Measurements from ENCODE around the gene DDX24.
A peak's percentile ranks its signal among the peaks of the same experiment; 100 is the strongest.
"Not testable (repeated sequence)": the region's sequence is repeated elsewhere in the genome, so short reads cannot be mapped to it uniquely, and the experiment has no call there.

The DDX24 gene

DNA sequence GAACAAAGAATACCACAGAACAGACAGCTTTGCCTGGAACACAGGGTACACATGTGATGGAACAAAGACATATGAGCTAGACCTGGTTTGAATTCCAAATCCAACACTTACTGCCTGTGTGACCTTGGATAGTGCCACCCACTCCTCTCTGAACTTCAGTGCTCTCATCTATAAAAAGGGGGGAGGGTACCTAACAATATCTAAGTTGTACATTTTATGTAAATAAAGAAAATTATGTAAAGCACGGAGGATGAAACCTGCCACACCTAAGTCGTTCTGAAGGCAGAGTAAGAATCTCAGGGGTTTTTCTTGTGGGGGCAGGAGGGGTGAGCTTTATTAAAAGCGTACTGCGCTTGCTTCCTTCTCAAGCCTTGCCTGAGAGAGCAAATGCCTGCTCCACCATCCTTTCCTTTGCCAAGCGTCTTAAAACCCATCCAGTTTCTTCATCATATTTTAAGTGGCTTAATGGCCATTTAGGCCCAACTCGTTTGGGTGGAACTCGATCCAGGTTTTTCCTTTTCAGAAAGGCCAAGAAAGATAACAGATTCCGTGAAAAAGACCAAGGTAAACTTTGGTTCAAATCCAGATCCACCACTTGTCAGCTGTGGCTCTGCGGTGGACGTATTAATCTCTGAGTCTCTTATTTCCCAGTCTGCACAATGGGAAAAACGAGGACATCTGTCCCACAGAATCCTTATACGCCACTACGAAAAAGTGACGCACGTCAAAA, 946 bp downstream of the DDX24 start:
- DNase-seq (ENCODE audit: low read depth in 2 of 2): no peak

DNA sequence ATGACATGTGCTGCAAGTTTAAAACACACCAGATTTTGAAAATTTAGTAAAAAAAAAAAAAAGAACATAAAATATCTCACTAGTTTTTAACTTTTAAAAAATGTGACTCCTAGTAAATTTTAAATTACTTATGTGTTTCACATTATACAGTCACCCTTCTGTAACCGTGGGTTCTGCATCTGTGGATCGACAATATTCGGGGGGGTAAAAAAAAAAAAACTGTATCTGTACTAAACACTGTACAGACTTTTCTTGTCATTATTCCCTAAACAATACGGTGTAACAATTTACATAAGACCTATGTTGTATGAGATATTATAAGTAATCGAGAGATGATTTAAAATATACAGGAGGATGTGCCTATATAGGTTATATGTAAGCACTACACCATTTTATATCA, 3.2 kb downstream of the DDX24 start:
- DNase-seq (ENCODE audit: low read depth in 2 of 2): no peak

DNA sequence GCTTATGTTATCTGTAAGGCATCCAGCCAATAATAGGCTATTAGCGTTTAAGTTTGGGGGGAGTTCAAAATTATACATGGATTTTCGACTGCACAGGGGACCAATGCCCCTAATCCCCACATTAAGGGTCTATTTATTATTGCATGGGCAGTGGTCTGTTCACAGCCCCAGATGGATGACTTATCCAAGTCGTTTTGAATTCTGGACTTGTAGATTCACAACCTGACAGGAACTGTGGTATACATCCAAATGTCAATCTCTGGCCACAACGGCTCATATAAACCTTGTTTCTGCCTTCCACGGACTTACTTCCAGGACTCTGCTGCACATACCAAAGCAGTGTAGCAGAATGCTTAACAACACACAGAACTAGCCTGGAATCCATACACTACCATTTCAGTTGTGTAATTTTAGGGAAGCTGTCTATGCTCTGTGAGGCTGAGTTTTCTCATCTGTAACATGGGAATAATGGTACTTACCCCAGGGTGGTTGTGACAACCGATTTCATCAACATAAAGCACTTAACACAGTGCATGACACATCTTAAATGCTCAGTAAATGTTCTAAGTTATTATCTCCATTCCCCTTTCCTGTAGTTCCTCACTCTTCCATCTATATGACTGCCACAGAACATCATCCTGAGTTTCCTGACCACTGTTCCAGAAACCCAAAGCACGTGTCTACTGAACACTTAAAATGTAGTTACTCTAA, 3.7 kb downstream of the DDX24 start:
- DNase-seq (ENCODE audit: low read depth in 2 of 2): no peak

DNA sequence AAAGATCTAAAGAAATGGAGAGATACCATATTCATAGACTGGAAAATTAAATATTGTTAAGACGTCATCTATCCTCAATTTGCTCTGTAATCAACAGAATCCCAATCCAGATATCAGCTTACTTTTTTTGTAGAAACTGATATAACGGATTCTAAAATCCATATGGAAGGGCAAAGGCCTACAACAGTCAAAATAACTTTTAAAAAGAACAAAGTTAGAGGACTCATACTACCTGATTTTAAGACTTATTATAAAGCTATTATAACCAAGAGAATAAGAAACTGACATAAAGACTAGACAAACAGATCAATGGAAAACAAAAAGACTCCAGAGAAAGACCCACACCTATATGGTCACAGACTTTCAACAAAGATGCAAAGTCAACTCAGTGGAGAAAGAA, 6.0 kb downstream of the DDX24 start:
- no peak for DNase-seq (ENCODE audit: low read depth in 2 of 2)

DNA sequence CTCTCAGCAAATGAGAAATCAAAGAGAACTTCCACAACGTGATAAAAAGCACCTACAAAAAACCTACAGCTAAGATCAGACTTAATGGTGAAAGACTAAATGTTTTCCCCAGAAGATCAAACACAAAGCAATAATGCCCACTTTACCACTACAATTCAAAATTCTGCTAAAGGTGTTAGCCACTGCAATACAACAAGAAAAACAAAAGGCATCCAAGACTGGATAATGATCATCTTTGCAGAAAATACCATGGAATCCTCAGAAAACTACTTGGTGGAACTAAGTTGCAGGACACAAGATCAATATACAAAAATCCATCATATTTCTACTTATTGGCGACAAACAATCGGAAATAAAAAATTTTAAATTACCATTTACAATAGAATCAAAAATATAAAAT, 6.5 kb downstream of the DDX24 start:
- DNase-seq (ENCODE audit: low read depth in 2 of 2): no peak

DNA sequence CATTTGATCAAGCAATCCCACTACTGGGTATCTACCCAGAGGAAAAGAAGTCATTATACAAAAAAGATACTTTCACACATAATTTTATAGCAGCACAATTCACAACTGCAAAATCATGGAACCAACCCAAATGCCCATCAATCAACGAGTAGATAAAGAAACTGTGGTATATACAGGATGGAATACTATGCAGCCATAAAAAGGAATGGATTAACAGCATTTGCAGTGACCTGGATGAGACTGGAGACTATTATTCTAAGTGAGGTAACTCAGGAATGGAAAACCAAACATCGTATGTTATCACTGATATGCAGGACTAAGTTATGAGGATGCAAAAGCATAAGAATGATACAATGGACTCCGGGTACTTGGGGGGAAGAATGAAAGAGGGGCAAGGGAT, 8.9 kb downstream of the DDX24 start:
- DNase-seq (ENCODE audit: low read depth in 2 of 2): not testable (repeated sequence)

DNA sequence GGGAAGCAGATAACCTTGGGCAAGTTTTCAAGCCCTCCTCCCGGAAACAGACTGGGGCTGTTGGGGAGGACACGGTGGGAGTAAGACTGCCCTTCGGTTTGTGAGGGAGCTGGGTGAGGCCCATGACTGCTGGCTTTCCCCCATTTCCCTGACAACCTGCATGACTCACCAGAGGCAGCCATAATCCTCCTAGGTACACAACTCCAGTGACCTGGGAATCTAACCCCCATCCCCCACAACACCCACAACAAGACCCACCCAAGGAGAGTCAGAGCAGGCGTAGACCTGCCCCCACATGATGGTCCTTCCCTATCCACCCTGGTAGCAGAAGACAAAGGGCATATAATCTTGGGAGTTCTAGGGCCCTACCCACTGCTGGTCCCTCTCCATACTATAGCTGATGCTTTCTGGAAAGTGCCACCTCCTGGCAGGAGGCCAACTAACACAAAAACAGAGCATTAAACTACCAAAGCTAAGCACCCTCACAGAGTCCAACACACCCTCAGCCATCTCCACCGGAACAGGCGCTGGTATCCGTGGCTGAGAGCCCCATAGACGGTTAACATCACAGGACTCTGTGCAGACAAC, 14.8 kb downstream of the DDX24 start:
- no peak for DNase-seq (ENCODE audit: low read depth in 2 of 2)

DNA sequence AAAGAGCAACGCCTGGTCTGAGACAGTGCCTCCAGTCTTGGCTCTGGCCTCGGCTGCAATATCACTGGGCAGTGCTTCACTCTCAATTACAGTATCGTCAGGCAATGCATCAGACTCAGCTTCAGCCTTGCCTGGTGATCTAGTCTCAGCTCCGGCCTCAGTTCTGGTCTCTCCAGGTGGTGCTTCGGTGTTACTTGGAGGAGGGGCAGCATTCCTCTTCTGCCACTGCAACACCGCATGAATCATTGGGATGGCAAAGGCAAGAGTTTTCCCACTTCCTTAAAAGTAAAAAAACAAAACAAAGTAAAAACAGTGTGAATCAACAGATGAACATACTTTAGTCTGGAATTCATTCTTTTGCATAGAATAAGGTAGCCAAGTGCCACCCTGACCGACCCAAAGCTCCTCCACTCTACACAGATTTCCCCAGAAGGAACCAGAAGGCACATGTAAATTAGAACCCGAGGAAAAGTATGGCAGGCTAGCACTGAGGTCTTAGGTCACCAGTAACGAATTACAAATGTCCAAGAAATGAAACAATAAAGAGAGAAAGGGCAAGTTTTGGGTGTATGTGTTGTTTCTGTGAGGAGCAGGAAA, 18.6 kb downstream of the DDX24 start:
- no peak for DNase-seq (ENCODE audit: low read depth in 2 of 2)

DNA sequence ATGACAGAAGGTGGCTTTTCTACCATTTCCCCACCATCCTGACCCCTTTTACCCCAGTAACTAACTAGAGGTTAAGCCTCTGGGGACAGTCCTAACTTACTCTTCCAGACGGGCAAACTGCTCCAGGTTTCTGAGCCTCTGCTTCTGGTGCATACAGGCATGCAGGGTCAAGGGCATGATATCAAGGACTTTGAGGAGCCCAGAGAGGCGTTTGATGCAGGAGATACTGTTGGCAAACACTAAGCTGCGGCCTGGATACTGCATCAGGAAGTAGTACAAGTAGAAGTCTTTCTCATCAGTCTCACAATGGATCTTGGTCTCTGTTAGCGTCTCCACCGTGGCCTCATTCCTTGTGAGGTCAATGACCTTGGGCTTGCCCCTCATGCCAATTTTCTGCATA, 21.0 kb downstream of the DDX24 start:
- DNase-seq (ENCODE audit: low read depth in 2 of 2): no peak

DNA sequence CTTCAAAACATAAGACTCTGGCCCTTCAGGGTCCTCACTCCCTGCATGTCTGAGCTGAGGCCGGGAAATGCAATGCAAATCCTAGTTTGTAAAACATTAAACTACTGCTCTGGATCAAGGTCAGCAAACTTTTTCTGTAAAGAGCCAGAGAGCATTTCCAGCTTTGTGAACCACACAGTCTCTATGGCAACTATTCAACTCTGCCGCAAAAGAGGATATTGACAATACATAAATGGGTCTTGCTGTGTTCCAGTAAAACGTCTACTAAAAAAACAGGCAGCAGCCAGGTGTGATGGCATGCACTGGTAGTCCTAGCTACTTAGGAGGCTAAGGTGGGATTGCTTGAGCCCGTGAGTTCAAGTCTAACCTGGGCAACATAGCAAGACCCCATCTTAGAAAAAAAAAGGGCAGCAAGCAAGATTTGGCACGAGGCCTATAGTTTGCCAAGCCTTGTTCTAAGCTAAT, 22.3 kb downstream of the DDX24 start:
- no peak for DNase-seq (ENCODE audit: low read depth in 2 of 2)

DNA sequence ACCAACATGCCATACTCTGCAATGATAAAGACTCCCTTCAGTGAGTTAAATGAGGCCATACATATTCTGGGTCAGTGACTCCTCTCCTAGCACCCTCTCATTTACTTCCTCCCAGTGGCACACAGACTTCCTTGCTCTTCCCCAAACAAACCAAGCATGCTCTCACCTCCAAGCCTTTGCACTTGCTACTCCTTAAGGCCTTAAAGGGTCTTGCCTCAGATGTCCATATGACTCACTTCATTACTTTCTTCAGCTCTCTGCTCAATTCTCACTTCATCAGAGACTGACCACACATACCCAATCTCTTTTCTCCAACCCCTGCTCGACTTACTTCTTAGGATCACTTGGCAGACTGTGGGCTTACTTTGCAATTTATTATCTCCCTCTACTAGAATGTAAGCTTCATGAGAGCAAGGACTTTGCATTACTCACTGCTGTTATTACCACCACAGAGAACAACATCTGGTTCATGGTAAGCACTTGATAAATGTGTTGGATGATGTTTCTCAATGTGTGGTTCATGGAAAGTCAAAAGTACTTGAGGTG, 22.8 kb downstream of the DDX24 start:
- DNase-seq (ENCODE audit: low read depth in 2 of 2): no peak

DNA sequence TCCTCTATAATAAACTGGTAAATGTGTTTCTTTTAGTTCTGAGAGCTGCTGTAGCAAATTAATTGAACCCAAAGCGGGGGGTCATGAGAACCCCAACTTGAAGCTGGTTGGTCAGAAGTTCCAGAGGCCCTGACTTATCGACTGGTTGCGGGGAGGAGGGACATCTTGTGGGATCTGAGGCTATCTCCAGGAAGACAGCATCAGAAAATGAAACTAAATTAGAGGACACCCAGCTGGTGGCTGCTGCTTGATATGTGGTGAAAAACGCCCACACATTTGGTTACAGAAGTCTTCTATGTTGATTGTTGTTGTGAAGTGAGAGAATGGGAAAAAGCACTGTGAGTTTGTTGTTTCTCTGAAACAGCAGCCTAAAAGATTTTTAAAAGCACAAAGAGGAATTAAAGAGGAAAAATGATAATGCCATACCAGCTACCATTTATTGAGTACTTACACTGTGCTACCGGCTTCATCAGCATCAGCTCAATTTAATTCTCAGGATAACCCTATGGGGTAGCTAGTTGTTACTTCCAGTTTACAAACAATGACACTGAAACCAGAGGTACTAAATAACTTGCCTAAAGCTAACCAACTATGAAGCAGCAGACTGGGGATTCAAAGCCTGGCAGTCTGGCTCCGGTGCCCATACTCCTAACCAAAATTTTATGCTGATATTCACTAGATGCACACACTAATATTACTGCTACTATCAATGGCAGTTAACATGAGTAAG, 24.3 kb downstream of the DDX24 start:
- DNase-seq (ENCODE audit: low read depth in 2 of 2): peak in 1 of 2 donors; percentile 24

DNA sequence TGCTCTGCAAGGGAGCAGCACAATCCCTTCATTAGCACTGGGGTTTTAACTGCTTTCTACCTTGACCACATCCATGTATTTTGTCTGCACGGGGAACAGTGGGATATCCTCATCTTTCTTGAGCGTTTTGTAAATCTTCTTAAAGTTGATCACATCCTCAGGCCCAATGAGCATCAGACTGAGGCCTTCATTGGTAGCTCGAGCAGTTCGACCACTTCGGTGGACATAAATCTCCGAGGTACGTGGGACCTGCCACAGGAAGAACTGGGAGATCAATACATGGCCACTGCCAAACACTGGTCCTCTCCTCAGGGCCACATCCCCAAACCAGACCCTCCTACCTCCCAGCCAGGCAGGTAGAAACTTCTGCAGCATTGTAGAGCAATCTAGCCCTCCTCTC, 26.1 kb downstream of the DDX24 start:
- no peak for DNase-seq (ENCODE audit: low read depth in 2 of 2)

DNA sequence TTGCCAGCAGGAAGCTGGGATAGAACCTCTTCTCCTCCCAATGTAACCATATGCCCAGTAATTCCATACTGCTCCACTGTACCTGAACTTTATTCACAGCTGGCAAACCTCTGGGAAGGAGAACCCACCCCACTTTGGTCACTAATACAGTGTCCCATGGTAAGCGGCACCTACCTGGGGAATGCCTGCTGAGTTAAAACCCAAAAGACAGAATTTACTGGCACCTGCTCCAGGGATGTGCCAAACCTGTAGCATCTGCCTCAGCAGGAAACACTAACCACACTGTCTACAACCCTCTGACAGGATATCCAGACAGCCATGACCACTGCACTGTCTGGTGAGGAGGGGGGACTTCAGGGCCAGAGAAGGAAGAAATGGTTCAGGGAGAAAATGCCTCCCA, 26.6 kb downstream of the DDX24 start:
- DNase-seq (ENCODE audit: low read depth in 2 of 2): no peak

DNA sequence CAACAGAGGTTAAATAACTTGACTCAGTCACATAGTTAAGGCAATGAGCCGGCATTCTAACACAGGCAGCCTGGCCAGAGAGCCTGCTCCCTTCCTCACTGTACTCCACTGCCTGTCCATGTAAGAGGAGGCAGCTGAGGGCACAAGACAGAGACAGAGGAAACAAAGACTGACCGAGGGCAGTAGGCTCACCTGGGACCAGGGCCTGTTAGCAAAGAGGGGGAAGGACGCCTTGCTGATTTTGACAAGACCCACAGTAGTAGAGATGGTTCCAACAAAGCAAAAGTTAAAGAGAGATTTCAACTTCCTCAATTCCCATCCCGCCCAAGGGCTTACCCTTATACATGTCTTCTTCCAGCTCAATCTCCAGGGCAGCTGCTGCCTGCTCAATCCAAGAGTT, 28.3 kb downstream of the DDX24 start:
- DNase-seq (ENCODE audit: low read depth in 2 of 2): no peak

DNA sequence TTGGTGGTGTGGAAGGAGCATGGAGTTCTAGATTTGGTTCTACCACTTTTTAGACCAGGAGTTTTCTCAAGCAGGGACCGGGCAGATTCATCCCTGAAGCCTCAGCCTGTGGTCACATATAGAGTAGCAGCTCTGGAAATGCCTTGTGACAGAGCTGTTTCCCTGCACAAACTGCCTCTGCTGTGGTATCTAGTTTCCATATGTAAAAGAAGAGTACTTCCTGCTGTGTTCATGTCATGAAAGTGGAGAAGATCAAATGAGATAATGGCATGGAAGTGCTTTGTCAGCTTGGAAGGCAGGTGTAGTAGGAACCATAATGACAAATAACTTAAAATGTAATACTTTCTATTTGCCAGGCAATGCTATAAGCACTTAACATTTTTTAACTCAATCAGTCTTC, 28.8 kb downstream of the DDX24 start:
- DNase-seq (ENCODE audit: low read depth in 2 of 2): no peak

DNA sequence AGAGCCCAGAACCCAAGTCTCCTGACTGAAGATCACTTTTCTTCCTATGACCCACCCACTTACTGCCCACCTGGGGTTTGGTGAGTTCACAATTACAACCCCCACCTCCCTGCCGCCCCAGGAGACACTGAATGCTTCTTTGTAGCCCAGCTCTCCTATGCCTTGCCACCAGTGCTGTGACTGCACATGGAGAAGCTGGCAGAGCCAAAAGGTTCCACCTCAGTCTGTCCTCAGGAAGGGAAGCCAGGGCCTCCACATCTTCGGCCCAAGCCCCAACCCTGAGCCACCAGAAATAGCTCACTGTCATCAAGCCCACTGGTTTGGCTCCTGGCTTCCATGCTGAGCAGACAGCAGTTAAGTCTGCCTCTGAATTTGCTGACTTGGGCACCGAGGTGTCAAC, 29.2 kb downstream of the DDX24 start:
- no peak for DNase-seq (ENCODE audit: low read depth in 2 of 2)

DNA sequence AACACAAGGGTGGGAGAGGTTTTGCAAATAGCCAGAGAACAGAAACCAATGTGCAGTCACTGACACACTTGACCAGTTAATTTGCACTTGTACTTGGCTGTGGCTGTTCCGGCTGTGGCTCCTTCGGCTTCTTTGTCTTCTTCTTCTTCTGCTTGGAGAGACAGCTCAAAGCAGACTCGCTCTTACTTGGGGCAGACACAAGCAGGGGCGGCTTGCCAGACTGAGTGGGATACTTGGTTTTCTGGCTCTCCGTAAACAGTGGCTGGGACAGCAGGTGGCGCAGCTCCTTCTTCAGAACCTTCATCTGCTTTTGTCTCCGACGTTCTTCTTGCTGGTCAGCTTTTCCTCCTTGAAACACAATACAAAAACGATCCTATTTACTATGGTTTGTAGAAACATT, 29.9 kb downstream of the DDX24 start:
- DNase-seq (ENCODE audit: low read depth in 2 of 2): no peak

DNA sequence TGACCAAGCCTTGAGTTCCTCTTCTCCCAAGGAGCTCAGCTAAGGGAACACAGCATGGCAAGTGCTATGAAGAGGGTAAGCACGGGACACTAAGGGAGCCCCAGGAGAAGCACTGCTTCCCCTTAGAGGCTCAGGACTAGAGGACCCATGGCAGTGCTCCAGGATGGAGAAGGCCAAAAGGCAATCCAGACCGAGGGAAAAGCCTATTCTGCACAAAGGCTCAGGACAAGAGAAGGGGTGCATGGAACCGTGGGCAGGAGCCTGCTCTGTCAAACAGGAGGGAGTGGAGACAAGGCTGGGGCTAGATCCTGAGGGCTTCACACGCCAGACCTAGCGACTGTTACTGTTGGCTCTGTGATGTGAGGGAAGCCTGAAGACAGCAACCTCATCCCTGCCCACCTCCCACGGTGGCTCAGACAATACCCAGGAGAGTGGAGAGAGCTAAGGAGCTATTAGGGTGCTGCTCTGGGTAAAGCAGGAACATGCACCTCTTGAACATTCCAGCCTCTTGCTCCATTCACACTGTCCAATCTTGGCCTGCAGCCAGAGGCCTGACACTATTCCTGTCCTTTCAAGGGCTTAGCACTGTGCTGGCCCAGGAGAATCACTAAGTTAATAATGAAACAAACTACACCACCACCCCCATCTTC, 30.6 kb downstream of the DDX24 start:
- no peak for DNase-seq (ENCODE audit: low read depth in 2 of 2)

DNA sequence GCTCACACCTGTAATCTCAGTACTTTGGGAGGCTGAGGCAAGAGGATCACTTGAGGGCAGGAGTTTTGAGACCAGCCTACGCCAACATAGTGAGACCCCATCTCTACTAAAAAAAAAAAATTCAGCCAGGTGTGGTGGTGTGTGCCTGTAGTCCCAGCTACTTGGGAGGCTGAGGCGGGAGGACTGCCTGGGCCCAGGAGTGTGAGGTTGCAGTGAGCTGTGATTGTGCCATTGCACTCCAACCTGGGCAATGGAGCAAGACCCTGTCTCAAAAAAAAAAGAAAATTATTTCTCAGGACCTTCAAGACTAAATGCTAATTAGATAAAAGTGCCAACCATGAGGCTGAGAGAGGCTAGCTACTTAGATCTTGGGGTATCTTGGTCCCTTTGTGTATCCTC, 31.4 kb downstream of the DDX24 start:
- DNase-seq (ENCODE audit: low read depth in 2 of 2): no peak
